ENCODE data around the gene TRIM6.

TRIM6 gene

GRCh38 chr11:5643585-5643984, 47.1 kb downstream of the TRIM6 start:
- no peak for TF ChIP-seq RAD21 (IDR thresholded peaks at IDR 0.05; ENCODE audit: low read depth)
- TF ChIP-seq EGR1 (IDR thresholded peaks at IDR 0.05): no peak

- no peak for TF ChIP-seq RAD21 (IDR thresholded peaks at IDR 0.05; ENCODE audit: low read depth)
- no peak for TF ChIP-seq FOXM1 (IDR thresholded peaks at IDR 0.05; ENCODE audit: borderline replicate concordance, low read depth)
- TF ChIP-seq EGR1 (IDR thresholded peaks at IDR 0.05): no peak
- TF ChIP-seq CEBPB (IDR thresholded peaks at IDR 0.05): no peak
- no peak for TF ChIP-seq TEAD4 (IDR thresholded peaks at IDR 0.05)
- no peak for TF ChIP-seq ZBTB7A (IDR thresholded peaks at IDR 0.05; ENCODE audit: low read depth)
- no peak for TF ChIP-seq CREB1 (IDR thresholded peaks at IDR 0.05; ENCODE audit: low read depth)
- no peak for TF ChIP-seq EP300 (IDR thresholded peaks at IDR 0.05; ENCODE audit: borderline replicate concordance)
- no peak for TF ChIP-seq TAF1 (IDR thresholded peaks at IDR 0.05; ENCODE audit: low read depth)
These were observed 49.7 kb downstream of the TRIM6 start for GRCh38 chr11:5646139-5646538.

GRCh38 chr11:5655474-5655873, 59.0 kb downstream of the TRIM6 start:
- TF ChIP-seq FOXM1 (IDR thresholded peaks at IDR 0.05; ENCODE audit: borderline replicate concordance, low read depth) (no peak), USF1 (IDR thresholded peaks at IDR 0.05) (no peak)

- TF ChIP-seq REST (IDR thresholded peaks at IDR 0.05; ENCODE audit: low read depth): no peak
- no peak for TF ChIP-seq RAD21 (IDR thresholded peaks at IDR 0.05; ENCODE audit: low read depth)
- TF ChIP-seq USF1 (IDR thresholded peaks at IDR 0.05): no peak
- no peak for TF ChIP-seq EGR1 (IDR thresholded peaks at IDR 0.05)
- TF ChIP-seq ZBTB7A (IDR thresholded peaks at IDR 0.05; ENCODE audit: low read depth): no peak
- TF ChIP-seq CREB1 (IDR thresholded peaks at IDR 0.05; ENCODE audit: low read depth): no peak
- TF ChIP-seq TEAD4 (IDR thresholded peaks at IDR 0.05): no peak
- no peak for TF ChIP-seq TCF12 (IDR thresholded peaks at IDR 0.05; ENCODE audit: low read depth)
- TF ChIP-seq EP300 (IDR thresholded peaks at IDR 0.05; ENCODE audit: borderline replicate concordance): no peak
- no peak for TF ChIP-seq FOXM1 (IDR thresholded peaks at IDR 0.05; ENCODE audit: borderline replicate concordance, low read depth)
- TF ChIP-seq TAF1 (IDR thresholded peaks at IDR 0.05; ENCODE audit: low read depth): no peak
- no peak for TF ChIP-seq CEBPB (IDR thresholded peaks at IDR 0.05)
- no peak for TF ChIP-seq NFIC (IDR thresholded peaks at IDR 0.05)
These were observed 61.9 kb downstream of the TRIM6 start for GRCh38 chr11:5658318-5658717.

Measured in Ishikawa (cell line).